Suprapubic skin (tissue), 4 donors: ENCODE results near the gene NUDT6. TPM values are rescaled to one million over a fixed set of nuclear protein-coding genes. Genes with fewer than 3 reads are reported as not detected.

Source experiments
- DNase-seq, 2 donors: peaks; one replicate each; pipeline ENCODE4 v3.0.0-alpha.2; 2019; ENCODE audit warnings: low spot score in 2 of 2
- H3K27ac ChIP-seq: fragments of 200-600 bp; sonication (generic); one replicate; pipeline ENCODE4 v1.5.1; 2019
- H3K27me3 ChIP-seq: fragments of 200-600 bp; sonication (generic); one replicate; pipeline ENCODE4 v1.5.1; 2019
- H3K36me3 ChIP-seq: fragments of 200-600 bp; sonication (generic); one replicate; pipeline ENCODE4 v1.5.1; 2019
- H3K4me1 ChIP-seq: fragments of 200-600 bp; sonication (generic); one replicate; pipeline ENCODE4 v1.5.1; 2019
- H3K4me3 ChIP-seq: fragments of 200-600 bp; sonication (generic); one replicate; pipeline ENCODE4 v1.5.1; 2019; ENCODE audit warnings: mild to moderate bottlenecking
- H3K9me3 ChIP-seq: fragments of 200-600 bp; sonication (generic); one replicate; pipeline ENCODE4 v1.5.1; 2019
- EP300 ChIP-seq: sonication (generic); formaldehyde crosslinking; IDR thresholded peaks from one replicate; pipeline ENCODE4 v1.6.1; 2017; ENCODE audit warnings: antibody characterized with exemption
- POLR2A ChIP-seq, 2 donors: fragments of 450-650 bp; IDR thresholded peaks; one replicate each; pipeline ENCODE4 v1.6.1; 2017; ENCODE audit warnings: antibody characterized with exemption in 2 of 2, mild to moderate bottlenecking in 2 of 2, moderate library complexity in 2 of 2
- POLR2AphosphoS5 ChIP-seq, 3 donors: sonication (generic); formaldehyde crosslinking; IDR thresholded peaks; one replicate each; pipeline ENCODE4 v1.6.1; 2017; ENCODE audit warnings: antibody characterized with exemption in 3 of 3
- WGBS: methylation state at CpG from one replicate; pipeline ENCODE4 v1.1.5; 2018; 5-methylcytosine and 5-hydroxymethylcytosine counted together
- total RNA-seq, 4 donors: library from RNA; depleted of rRNA; stranded (reverse); fragments of >200 nt; gene quantifications; one replicate each; pipeline ENCODE4 v1.1.0, GENCODE V29; 2016
- TF ChIP-seq, protein P1 (sequence below), 2 donors: fragments of 200-600 bp in 1 of 2; fragments of 450-650 bp in 1 of 2; sonication (generic) in 1 of 2; IDR thresholded peaks; one replicate each; pipeline ENCODE4 v1.5.1; 2016 to 2019; ENCODE audit warnings: antibody characterized with exemption in 2 of 2, mild to moderate bottlenecking in 1 of 2, moderate library complexity in 1 of 2

NUDT6 gene
- total RNA-seq, 4 donors from 2014 or later = 5.3 to 8.1 (median 7.0) TPM

DNA sequence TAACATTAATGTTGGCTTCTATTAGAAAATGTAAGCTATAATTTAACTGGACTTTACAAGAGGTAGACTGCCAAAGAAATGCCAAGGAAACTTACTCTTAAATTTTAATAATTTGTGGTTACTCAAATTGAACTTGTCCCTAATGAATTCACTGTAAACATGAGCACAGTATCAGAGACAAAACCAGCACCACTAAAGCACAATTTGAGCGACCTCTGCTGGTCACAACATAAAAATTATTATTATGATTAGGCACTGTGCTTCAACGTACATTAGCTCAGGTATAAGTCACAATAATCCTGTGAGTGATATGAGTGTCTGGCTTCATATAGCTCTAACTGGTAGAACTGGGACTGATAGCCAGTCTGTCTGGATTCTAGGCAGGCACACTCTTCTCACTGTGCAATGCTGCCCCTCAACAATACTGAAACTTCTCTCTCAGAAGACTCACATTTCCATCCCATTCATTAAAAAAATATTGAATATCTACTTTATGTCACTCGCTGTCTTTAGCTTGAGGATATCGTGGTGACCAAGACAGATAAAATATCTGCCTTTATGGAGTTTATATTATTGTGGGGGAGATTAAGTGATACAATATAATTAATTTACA lies 8.0 kb downstream of the NUDT6 start:
- WGBS = 46% methylated on average over 4 of the region's 4 CpGs
- no peaks in the 10 kb centered on the region for H3K9me3 ChIP-seq
- no peak for DNase-seq
- no peaks in the 10 kb centered on the region for H3K27me3 ChIP-seq
- H3K4me3 ChIP-seq = no peak overlapping the region
- H3K36me3 ChIP-seq = peaks cover 16% of the 10 kb centered on the region
- H3K27ac ChIP-seq = no peak overlapping the region
- TF ChIP-seq POLR2AphosphoS5 (IDR thresholded peaks at IDR 0.05) = no peak
- no peak for TF ChIP-seq POLR2A (IDR thresholded peaks at IDR 0.05)
- TF ChIP-seq EP300 = no peak
- TF ChIP-seq, protein P1, sequence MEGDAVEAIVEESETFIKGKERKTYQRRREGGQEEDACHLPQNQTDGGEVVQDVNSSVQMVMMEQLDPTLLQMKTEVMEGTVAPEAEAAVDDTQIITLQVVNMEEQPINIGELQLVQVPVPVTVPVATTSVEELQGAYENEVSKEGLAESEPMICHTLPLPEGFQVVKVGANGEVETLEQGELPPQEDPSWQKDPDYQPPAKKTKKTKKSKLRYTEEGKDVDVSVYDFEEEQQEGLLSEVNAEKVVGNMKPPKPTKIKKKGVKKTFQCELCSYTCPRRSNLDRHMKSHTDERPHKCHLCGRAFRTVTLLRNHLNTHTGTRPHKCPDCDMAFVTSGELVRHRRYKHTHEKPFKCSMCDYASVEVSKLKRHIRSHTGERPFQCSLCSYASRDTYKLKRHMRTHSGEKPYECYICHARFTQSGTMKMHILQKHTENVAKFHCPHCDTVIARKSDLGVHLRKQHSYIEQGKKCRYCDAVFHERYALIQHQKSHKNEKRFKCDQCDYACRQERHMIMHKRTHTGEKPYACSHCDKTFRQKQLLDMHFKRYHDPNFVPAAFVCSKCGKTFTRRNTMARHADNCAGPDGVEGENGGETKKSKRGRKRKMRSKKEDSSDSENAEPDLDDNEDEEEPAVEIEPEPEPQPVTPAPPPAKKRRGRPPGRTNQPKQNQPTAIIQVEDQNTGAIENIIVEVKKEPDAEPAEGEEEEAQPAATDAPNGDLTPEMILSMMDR (IDR thresholded peaks at IDR 0.05) = no peak
- peaks cover 2% of the 10 kb centered on the region for H3K4me1 ChIP-seq

DNA sequence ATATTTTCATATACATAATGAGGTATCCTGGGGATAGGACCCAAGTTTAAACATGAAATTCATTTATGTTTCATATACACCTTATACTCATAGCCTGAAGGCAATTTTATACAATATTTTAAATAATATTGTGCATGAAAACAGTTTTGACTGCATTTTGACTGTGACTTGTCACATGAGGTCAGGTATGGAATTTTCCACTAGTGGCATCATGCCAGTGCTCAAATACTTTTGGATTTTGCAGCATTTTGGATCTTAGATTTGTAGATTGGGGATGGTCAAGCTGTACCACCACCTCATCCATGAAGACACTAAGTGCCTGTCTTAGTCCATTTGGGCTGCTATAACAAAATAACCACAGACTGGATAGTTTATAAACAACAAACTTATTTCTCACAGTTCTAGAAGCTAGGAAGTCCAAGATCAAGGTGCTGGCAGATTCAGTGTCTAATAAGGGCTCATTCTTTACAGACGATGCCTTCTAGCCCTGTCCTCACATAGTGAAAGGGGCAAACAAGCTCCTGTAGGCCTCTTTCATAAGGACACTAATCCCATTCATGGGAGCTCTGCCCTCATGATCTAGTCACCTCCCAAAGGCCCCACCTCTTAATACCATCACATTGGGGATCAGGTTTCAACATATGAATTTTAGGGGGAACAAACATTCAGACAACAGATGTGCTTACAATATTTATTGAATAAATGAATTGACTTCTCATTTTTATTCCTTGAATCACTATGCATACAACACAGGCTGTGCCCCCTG lies 9.4 kb downstream of the NUDT6 start:
- 72% methylated on average over 1 of the region's 1 CpG for WGBS
- no peaks in the 10 kb centered on the region for H3K9me3 ChIP-seq
- DNase-seq = no peak
- no peak overlapping the region for H3K27ac ChIP-seq
- no peak overlapping the region for H3K4me3 ChIP-seq
- H3K27me3 ChIP-seq = no peaks in the 10 kb centered on the region
- TF ChIP-seq POLR2AphosphoS5 (IDR thresholded peaks at IDR 0.05) = no peak
- no peak for TF ChIP-seq EP300
- no peak for TF ChIP-seq POLR2A (IDR thresholded peaks at IDR 0.05)
- TF ChIP-seq, protein P1 (IDR thresholded peaks at IDR 0.05) = no peak
- peaks cover 2% of the 10 kb centered on the region for H3K4me1 ChIP-seq
- peaks cover 16% of the 10 kb centered on the region for H3K36me3 ChIP-seq

DNA sequence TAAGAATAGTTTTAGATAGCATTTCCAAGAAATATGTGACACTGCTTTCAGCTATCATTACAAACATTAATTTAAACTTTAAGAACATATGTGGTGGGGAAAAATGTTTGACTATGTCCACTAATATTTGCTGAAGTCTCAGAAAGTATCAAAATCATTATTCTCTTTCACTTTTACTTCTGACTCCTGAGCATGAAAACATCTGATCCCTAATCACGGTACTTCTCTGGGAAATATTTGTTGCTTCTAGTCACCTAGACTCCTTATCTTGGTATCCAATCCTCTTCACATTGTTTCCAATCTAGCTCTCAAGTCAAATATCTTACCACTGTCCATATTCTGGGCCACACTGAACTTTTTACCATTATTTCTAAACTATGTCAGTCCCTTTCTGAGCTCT lies 10.8 kb downstream of the NUDT6 start:
- Histone ChIP-seq H3K9me3 (no peaks in the 10 kb centered on the region), H3K4me3 (no peak overlapping the region), H3K27ac (no peak overlapping the region), H3K36me3 (peaks cover 12% of the 10 kb centered on the region), H3K4me1 (peaks cover 2% of the 10 kb centered on the region), H3K27me3 (no peaks in the 10 kb centered on the region)
- DNase-seq = no peak
- no peak for TF ChIP-seq EP300
- no peak for TF ChIP-seq POLR2A (IDR thresholded peaks at IDR 0.05)
- TF ChIP-seq, protein P1 (IDR thresholded peaks at IDR 0.05) = no peak
- TF ChIP-seq POLR2AphosphoS5 (IDR thresholded peaks at IDR 0.05) = no peak
- 97% methylated on average over 1 of the region's 1 CpG for WGBS

DNA sequence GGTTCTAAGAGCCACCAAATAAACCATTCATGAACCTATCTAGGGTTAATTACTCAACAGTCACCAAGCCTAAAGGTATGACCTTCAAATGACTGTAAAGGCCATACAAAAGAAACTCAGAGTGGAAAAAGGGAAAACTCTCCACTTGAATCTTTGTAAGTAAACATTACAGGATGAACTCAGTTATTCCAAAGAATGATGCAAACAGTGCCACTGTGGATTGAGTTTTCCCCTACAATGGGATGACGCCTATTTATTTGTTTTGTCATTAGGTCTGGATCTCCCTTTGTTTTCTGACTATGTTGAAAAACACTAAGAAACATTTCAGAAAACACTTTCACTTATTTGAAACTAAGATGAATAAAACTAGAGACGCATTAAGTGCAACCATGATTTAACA lies 12.7 kb downstream of the NUDT6 start:
- Histone ChIP-seq H3K9me3 (no peaks in the 10 kb centered on the region), H3K27ac (no peak overlapping the region), H3K27me3 (no peaks in the 10 kb centered on the region), H3K36me3 (peaks cover 7% of the 10 kb centered on the region), H3K4me1 (peaks cover 2% of the 10 kb centered on the region), H3K4me3 (no peak overlapping the region)
- TF ChIP-seq POLR2A (IDR thresholded peaks at IDR 0.05) (no peak), POLR2AphosphoS5 (IDR thresholded peaks at IDR 0.05) (no peak), EP300 (no peak)
- TF ChIP-seq, protein P1 (IDR thresholded peaks at IDR 0.05) = no peak
- no peak for DNase-seq
- WGBS = 61% methylated on average over 2 of the region's 2 CpGs

DNA sequence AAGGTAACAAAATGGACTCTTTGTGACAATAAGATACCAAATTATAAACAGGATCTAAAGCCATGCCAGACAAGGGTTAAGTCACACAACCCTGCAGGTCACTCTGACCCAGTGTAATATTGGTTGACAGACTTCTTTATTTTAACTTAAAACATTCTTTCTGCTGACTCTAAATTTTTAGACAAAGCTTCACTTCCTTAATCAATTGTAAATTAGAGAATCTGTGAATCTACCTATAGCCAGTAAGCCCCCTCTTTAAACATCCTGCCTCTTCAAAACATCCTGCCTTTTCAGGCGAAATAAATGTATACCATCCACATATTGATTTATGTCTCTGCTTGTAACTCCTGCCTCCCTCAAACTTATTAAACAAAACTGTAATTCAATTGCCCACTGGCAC lies 14.2 kb downstream of the NUDT6 start:
- H3K4me3 ChIP-seq = no peak overlapping the region
- H3K27ac ChIP-seq = no peak overlapping the region
- TF ChIP-seq, protein P1 (IDR thresholded peaks at IDR 0.05) = no peak
- TF ChIP-seq POLR2A (IDR thresholded peaks at IDR 0.05) (no peak), POLR2AphosphoS5 (IDR thresholded peaks at IDR 0.05) (no peak), EP300 (no peak)
- H3K36me3 ChIP-seq = peaks cover 7% of the 10 kb centered on the region
- H3K27me3 ChIP-seq = no peaks in the 10 kb centered on the region
- DNase-seq = no peak
- no peaks in the 10 kb centered on the region for H3K9me3 ChIP-seq
- 91% methylated on average over 1 of the region's 1 CpG for WGBS
- no peaks in the 10 kb centered on the region for H3K4me1 ChIP-seq
